A549 (cell line): ENCODE results near the gene PDCD10.

Source experiments
- HDAC2 ChIP-seq: fragments of 200-600 bp; sonication (generic); IDR thresholded peaks from 2 replicates; pipeline ENCODE4 v1.6.1; 2016
- POLR2A ChIP-seq: IDR thresholded peaks from 2 replicates; pipeline ENCODE4 v1.6.1; 2012; ENCODE audit warnings: mild to moderate bottlenecking, low read length
- RAD21 ChIP-seq, 2 experiments: fragments of >200 bp in 1 of 2; sonication (Bioruptor Twin) in 1 of 2; formaldehyde crosslinking in 1 of 2; IDR thresholded peaks in 1 of 2; conservative IDR thresholded peaks in 1 of 2; 2 replicates in 1 of 2; 3 replicates in 1 of 2; pipeline ENCODE4 v1.6.1; 2012 to 2018; ENCODE audit warnings: inconsistent platforms in 1 of 2
- RARB ChIP-seq: fragments of 250-450 bp; sonication (Bioruptor Pico); IDR thresholded peaks from 2 replicates; pipeline ENCODE4 v1.8.0; 2021; ENCODE audit warnings: mild to moderate bottlenecking, moderate library complexity
- RCOR1 ChIP-seq: fragments of 150-350 bp; IDR thresholded peaks from 2 replicates; pipeline ENCODE4 v1.6.1; 2014; ENCODE audit warnings: antibody characterized with exemption, low read length, low read depth
- RFX5 ChIP-seq: fragments of 450-650 bp; IDR thresholded peaks from 2 replicates; pipeline ENCODE4 v1.7.1; 2014; ENCODE audit warnings: antibody characterized with exemption, mild to moderate bottlenecking, moderate library complexity
- TF ChIP-seq, protein P1 (sequence below): fragments of 200-600 bp; sonication (generic); IDR thresholded peaks from 2 replicates; pipeline ENCODE4 v1.6.1; 2016; ENCODE audit warnings: antibody characterized with exemption, mild to moderate bottlenecking, moderate library complexity
- TF ChIP-seq, protein P2 (sequence below): fragments of >200 bp; sonication (Bioruptor Twin); formaldehyde crosslinking; IDR thresholded peaks from 3 replicates; pipeline ENCODE4 v1.5.1; 2016
- TF ChIP-seq, protein P3 (sequence below): fragments of 150-350 bp; IDR thresholded peaks from 2 replicates; pipeline ENCODE4 v1.6.1; 2014; ENCODE audit warnings: low read depth, mild to moderate bottlenecking, low read length

DNA sequence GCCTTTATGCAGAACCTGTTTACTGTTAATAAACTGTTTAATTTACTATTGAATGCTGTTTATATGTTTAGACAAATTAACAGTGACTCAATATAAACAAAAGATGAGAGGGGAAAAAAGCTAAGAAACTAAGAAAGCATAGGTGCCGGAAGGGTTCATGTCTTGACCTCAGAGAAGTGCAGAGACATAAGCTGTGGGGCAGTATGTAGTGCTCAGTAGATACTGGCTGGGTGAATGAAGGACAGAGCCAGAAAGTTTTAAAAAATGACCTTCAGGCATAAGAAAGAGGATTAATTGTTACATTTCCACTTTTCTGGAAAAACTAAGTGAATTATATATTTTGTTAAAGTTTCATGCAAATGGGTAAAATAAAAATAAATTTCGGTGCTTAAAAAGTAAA is 15.0 kb upstream of the PDCD10 start:
- TF ChIP-seq RAD21 (conservative IDR thresholded peaks at IDR 0.05 in 1 of 2, IDR thresholded peaks at IDR 0.05 in 1 of 2) (no peak), POLR2A (no peak), RFX5 (no peak), HDAC2 (no peak), RCOR1 (no peak), RARB (CRISPR knock-in tag) (no peak)
- TF ChIP-seq, protein P1, sequence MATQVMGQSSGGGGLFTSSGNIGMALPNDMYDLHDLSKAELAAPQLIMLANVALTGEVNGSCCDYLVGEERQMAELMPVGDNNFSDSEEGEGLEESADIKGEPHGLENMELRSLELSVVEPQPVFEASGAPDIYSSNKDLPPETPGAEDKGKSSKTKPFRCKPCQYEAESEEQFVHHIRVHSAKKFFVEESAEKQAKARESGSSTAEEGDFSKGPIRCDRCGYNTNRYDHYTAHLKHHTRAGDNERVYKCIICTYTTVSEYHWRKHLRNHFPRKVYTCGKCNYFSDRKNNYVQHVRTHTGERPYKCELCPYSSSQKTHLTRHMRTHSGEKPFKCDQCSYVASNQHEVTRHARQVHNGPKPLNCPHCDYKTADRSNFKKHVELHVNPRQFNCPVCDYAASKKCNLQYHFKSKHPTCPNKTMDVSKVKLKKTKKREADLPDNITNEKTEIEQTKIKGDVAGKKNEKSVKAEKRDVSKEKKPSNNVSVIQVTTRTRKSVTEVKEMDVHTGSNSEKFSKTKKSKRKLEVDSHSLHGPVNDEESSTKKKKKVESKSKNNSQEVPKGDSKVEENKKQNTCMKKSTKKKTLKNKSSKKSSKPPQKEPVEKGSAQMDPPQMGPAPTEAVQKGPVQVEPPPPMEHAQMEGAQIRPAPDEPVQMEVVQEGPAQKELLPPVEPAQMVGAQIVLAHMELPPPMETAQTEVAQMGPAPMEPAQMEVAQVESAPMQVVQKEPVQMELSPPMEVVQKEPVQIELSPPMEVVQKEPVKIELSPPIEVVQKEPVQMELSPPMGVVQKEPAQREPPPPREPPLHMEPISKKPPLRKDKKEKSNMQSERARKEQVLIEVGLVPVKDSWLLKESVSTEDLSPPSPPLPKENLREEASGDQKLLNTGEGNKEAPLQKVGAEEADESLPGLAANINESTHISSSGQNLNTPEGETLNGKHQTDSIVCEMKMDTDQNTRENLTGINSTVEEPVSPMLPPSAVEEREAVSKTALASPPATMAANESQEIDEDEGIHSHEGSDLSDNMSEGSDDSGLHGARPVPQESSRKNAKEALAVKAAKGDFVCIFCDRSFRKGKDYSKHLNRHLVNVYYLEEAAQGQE = no peak
- TF ChIP-seq, protein P2, sequence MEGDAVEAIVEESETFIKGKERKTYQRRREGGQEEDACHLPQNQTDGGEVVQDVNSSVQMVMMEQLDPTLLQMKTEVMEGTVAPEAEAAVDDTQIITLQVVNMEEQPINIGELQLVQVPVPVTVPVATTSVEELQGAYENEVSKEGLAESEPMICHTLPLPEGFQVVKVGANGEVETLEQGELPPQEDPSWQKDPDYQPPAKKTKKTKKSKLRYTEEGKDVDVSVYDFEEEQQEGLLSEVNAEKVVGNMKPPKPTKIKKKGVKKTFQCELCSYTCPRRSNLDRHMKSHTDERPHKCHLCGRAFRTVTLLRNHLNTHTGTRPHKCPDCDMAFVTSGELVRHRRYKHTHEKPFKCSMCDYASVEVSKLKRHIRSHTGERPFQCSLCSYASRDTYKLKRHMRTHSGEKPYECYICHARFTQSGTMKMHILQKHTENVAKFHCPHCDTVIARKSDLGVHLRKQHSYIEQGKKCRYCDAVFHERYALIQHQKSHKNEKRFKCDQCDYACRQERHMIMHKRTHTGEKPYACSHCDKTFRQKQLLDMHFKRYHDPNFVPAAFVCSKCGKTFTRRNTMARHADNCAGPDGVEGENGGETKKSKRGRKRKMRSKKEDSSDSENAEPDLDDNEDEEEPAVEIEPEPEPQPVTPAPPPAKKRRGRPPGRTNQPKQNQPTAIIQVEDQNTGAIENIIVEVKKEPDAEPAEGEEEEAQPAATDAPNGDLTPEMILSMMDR = no peak
- TF ChIP-seq, protein P3, sequence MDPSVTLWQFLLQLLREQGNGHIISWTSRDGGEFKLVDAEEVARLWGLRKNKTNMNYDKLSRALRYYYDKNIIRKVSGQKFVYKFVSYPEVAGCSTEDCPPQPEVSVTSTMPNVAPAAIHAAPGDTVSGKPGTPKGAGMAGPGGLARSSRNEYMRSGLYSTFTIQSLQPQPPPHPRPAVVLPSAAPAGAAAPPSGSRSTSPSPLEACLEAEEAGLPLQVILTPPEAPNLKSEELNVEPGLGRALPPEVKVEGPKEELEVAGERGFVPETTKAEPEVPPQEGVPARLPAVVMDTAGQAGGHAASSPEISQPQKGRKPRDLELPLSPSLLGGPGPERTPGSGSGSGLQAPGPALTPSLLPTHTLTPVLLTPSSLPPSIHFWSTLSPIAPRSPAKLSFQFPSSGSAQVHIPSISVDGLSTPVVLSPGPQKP = no peak
